Stimulated activated CD8-positive, alpha-beta memory T cell treated with anti-CD3 and anti-CD28 coated beads, Interleukin-12 subunit alpha, Interleukin-12 subunit beta, amount 100 ng/mL, for 24 hours (primary cell): Measurements from ENCODE around the gene HECW1.
"Not testable (repeated sequence)": the region's sequence is repeated elsewhere in the genome, so short reads cannot be mapped to it uniquely, and the experiment has no call there.

Experiments
- DNase-seq: peaks from one replicate; pipeline ENCODE4 v3.0.0-alpha.2; 2020; ENCODE audit errors: extremely low read depth

HECW1 gene

DNA sequence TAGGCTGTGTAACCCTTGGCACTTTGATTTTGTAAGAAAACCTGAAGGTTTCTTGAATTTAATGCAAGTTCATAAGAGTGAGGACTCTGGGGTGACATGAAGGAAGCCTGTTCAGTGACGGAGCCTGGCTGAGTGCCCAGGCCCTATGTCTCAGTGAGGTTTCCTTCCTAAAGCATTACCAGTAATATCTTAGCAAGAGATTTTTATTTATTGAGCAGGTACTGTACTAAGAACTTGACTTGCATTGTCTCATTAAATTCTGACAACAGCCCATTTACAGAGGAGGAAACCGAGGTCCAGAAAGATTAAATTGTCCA lies 197.2 kb downstream of the HECW1 start:
- no peak for DNase-seq

GRCh38 chr7:43311052-43311451 lies 198.6 kb downstream of the HECW1 start:
- DNase-seq: no peak

DNA sequence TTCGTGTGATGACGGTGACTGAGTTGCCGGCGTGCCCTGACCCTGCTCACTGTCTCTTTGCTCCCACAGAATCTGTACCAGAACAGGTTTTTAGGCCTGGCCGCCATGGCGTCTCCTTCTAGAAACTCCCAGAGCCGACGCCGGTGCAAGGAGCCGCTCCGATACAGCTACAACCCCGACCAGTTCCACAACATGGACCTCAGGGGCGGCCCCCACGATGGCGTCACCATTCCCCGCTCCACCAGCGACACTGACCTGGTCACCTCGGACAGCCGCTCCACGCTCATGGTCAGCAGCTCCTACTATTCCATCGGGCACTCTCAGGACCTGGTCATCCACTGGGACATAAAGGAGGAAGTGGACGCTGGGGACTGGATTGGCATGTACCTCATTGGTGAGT lies 199.2 kb downstream of the HECW1 start:
- DNase-seq: no peak

- DNase-seq: no peak
Observed at GRCh38 chr7:43313628-43314378, 201.4 kb downstream of the HECW1 start.

DNA sequence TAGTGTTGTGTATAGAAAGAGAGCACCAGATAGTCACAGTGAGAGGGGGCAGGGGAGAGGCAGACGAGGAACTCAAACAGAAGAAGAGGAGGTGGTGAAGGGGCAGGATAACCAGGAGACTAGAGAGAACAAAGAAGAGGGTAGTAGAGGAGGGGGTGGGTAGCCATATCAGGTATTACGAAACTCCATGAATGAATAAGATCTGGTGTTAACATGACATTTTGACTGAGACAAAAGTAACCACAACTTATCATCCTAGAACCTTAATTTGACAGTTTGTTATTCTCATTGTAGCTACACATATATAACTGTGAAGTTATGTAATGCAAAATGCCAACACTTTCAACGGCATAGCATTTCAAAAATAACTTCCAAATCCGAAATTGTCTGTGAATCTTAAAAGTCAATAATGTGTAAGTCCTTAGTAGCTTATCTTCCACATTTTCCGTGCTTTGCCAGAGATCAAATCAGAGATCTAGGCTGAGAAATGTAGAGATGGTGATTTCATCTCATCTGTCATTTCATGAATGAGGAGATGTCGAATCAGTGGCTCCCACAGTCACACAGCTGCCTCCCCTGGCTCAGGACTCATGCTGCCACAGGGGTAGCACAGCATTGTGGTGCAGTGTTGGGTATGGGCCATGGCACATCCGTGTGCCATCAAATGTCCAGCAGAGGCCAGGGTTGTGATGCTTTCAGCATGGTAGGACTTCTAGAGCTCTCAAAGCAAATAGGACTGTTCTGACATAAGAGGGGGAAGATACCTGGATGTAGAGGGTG lies 202.1 kb downstream of the HECW1 start:
- DNase-seq: no peak

GRCh38 chr7:43317075-43317474 lies 204.6 kb downstream of the HECW1 start:
- no peak for DNase-seq

DNA sequence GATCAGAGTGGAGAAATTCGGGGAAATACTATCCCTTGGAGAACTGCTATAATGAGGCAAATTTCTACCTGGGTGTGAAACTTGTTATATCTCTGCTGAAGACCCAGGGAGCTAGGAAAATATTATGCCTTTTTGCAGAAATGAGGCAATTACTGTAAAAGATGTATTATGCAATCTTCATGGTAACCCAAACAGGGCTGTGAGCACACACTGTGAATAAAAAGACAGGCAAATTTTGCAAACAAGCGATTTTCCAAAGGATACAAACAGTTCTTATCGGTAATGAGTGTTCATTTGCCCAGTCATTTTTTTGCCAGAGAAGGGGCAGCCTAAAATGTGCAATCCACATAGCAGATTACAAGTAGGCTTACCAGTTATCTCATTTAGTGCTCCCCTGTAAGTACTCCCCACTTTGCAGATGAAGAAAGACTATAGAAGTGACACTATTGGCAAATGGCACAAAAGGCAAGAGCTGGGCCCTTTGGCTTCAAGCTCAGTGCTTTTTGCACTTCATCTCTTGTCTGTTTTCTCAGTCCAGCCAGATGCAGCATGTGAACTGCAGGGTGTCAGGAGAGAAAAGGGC lies 205.8 kb downstream of the HECW1 start:
- DNase-seq: no peak

- DNase-seq: no peak
Observed at GRCh38 chr7:43325595-43325994, 213.1 kb downstream of the HECW1 start.

GRCh38 chr7:43328336-43328735 lies 215.9 kb downstream of the HECW1 start:
- DNase-seq: no peak

GRCh38 chr7:43328785-43329380 lies 216.4 kb downstream of the HECW1 start:
- no peak for DNase-seq

DNA sequence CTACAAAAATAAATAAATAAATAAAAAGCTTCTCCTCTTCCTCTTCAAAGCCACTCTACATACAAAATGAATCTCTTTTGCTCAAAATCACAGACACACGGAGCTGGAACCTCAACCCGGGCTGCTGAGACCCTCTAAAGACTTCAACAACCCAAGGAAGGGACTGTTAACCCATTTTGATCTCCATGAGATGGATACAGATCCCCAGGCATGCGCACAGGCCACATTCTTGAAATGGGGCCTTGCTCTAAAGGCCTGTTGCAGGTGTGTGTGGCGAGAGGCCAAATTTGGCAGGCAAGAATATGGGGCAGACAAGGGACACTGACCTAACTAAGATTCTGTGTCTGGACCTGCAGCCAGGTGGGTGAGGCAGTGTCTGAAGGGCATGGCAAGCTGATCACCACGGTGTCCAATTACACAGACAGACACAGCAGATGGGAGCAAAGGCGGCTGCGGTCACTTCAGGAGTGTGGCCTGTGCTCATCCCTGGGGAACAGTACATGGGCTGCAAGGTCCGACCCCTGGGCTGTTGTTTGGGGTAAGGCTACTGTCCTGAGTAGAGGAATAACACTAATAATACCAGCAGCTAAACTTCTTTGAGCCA lies 219.8 kb downstream of the HECW1 start:
- no peak for DNase-seq

- DNase-seq: no peak
Observed at GRCh38 chr7:43337191-43337590, 224.7 kb downstream of the HECW1 start.

DNA sequence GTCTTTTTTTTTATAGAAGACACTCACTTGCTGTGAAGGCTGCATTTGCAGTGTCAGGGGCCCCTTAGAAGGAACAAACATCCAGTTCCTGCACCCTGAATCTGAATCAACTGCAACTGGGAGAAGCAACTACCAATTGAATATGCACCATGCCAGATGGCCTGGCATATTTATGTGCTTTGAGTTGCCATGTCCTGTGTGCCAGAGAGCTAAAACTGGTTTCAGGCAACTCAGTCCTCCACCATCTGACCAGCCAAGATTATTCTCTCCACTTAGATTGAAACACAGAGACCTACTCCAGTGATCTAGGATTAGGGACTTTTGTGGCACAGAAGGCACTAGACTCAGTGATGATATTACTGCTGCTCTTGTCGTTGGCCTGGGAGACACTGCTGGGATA lies 225.4 kb downstream of the HECW1 start:
- DNase-seq: no peak

DNA sequence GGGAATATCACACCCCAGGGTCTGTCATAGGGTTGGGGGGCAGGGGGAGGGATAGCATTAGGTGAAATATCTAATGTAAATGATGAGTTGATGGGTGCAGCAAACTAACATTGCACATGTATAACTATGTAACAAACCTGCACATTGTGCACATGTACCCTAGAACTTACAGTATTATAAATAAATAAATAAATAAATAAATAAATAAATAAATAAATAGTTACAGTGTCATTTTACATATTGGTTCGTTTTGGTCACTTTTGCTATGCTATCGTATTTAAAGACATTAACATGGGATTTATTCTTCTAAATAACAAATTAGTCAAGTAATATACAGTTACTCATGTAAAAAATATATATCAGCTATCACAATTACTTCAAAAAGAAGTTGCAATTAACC lies 228.7 kb downstream of the HECW1 start:
- no peak for DNase-seq

- not testable (repeated sequence) for DNase-seq
Observed at GRCh38 chr7:43343417-43343816, 231.0 kb downstream of the HECW1 start.

GRCh38 chr7:43345696-43346095 lies 233.2 kb downstream of the HECW1 start:
- not testable (repeated sequence) for DNase-seq

- no peak for DNase-seq
Observed at GRCh38 chr7:43351683-43352082, 239.2 kb downstream of the HECW1 start.

GRCh38 chr7:43353902-43354301 lies 241.5 kb downstream of the HECW1 start:
- no peak for DNase-seq

- no peak for DNase-seq
Observed at GRCh38 chr7:43362652-43363034, 250.2 kb downstream of the HECW1 start.

- no peak for DNase-seq
Observed at GRCh38 chr7:43363035-43363791, 250.8 kb downstream of the HECW1 start.

DNA sequence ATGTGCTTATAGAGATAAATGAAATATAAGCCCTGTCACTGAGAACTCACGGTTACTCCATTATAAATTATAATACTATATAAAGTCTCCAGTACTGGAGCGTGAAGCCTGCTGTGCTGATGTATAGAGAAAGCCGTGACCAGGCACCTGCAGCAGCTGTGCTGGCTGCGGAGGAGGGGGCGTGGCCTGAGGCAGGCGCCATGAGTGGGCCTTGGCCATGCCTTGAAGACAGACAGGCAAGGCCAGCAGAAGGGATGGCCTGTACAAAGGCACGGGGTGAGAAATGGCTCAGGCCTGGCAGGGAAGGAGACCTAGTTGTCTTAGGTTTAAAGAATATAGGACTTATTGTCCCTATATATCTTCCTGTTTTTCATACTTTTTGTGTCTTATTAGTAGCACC lies 251.9 kb downstream of the HECW1 start:
- no peak for DNase-seq
